ENCODE results near the gene CDC42BPA.

CDC42BPA gene

GRCh38 chr1:227213426-227213825 lies 104.9 kb downstream of the CDC42BPA start:
- no peak for DNase-seq

GRCh38 chr1:227212164-227212563 lies 106.1 kb downstream of the CDC42BPA start:
- DNase-seq = no peak

GRCh38 chr1:227210604-227211003 lies 107.7 kb downstream of the CDC42BPA start:
- no peak for DNase-seq

GRCh38 chr1:227197064-227197463 lies 121.2 kb downstream of the CDC42BPA start:
- no peak for DNase-seq

DNA sequence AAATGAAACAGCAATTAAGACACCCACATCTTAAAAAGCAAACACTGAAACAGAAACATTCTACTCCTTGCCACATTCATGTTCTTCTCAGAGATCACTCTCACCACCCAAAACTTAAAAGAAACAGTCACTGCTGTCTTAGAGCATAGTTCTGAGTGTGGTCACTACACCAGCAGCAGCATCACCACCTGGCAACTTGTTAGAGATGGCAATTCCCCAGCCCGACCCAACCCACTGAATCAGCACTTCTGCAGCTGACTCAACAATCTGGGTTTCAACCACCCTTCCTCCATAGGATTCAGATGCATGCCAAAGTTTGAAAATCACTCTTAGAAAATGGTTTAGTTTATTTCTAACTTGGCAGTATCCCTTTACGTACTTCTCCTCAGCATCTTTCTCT lies 126.1 kb downstream of the CDC42BPA start:
- DNase-seq = peak in 10 of 51 donors; percentile 1 to 54 (median 9)

DNA sequence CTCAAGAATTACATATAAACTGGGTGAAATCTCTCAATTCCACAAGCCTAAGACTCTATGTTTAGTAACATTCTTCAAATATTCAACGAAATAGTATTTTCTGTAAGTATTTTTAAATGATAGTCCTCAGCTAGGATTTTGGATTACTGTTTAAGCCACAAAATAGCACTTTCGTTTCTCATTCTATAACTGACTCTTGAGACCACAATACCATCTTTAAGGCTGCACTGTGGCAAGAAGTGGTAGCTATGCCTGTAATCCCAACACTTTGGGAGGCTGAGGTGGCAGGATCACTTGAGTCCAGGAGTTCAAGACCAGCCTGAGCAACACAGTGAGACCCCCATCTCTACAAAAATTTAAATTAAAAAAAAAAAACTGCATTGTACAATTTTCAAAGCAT lies 126.7 kb downstream of the CDC42BPA start:
- DNase-seq = no peak

- DNase-seq = no peak
Observed at GRCh38 chr1:227190321-227190720, 128.0 kb downstream of the CDC42BPA start.

- DNase-seq = no peak
Observed at GRCh38 chr1:227185291-227185690, 133.0 kb downstream of the CDC42BPA start.

DNA sequence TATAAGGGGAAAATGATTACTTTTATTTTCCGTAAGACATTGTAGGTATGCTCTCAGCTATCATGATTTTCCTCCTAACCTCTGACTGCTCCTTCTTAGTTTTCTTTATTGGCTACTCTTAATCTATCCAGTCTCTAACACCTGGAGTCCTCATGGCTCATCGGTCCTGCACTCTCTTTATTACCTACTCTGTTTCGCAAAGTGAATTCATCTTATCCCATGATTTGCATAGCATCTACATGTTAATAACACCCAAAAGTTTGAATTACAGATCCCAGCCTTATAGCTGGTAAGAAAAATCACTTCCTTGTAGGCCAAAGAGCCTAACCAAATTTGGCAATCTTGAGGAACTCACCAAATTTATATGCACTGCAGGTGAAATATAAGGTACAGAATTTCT lies 136.3 kb downstream of the CDC42BPA start:
- no peak for DNase-seq

- DNase-seq = no peak
Observed at GRCh38 chr1:227175611-227176010, 142.7 kb downstream of the CDC42BPA start.

- DNase-seq = no peak
Observed at GRCh38 chr1:227174164-227174563, 144.1 kb downstream of the CDC42BPA start.

GRCh38 chr1:227170361-227171166 lies 147.7 kb downstream of the CDC42BPA start:
- no peak for DNase-seq

DNA sequence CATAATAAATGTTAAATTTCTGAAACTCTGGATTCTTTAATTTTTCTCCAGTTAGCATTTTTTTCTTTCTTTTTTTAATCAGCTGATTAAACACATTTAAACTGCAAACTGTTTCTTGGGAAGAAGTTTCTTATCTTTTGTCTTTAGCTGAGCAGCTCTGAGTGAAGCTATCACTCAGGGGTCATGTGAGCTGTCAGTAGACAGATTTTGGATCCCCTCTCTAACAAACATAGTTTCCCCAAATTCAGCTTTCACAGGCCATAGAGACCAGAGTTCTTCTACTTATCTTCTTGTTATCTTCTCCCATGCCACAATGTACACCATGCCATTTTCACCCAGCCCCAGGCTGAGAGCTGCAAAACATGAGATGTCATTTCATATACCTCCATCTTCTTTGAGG lies 148.9 kb downstream of the CDC42BPA start:
- DNase-seq = no peak

DNA sequence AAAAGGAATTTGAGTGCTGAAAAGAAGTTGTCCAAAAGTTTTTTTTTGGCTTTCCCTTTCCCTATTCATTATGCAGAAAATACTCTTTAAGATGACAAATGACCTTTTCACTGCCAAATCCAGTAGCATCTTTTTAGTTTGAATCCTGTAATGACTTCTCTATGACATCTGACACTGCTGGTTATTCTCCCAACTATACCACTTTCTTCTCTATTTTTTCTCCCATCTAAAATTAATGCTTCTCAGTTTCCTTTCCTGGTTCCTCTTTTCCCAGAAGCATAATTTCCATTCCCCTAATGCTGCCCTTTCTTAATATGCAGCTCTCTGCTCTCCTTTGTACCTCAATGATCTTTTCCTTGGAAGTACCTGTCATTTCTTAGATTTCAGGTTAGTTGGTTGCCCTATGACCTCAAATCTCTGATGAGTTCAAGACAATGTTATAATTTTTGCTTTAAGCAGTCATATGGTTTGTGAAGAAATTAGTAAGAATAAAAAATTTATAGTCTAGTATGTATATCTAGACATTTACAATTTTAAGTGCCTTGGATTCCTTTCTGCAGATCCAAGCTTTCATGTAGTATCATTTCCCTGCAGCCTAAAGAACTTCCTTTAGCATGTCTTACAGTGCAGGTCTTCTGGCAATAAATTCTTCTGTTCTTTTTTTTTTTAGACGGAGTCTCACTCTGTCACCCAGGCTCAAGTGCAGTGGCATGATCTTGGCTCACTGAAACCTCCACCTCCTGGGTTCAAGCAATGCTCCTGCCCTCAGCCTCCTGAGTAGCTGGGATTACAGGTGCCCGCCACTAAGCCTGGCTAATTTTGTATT lies 150.8 kb downstream of the CDC42BPA start:
- no peak for DNase-seq

GRCh38 chr1:227166559-227166958 lies 151.7 kb downstream of the CDC42BPA start:
- DNase-seq = no peak

GRCh38 chr1:227161470-227161869 lies 156.8 kb downstream of the CDC42BPA start:
- DNase-seq = no peak

DNA sequence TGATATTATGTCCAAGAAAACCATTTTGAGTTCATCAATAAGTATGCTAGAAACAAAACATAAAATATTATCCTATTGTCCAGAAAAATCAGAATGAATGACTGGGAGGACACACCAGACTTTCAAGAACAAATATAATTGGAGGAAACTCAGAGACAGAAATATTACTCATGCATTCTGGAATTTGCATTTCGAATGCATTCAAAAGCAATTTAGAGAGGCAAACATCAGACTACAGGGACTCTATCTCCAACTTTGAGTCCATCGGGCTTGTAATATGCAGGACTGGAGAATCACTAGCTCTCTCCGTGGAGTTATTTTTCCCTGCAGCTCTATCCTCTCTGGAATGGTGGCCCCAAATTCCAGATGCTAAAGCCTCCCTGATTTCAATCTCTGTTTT lies 161.8 kb downstream of the CDC42BPA start:
- DNase-seq = no peak

- no peak for DNase-seq
Observed at GRCh38 chr1:227155688-227156087, 162.6 kb downstream of the CDC42BPA start.

DNA sequence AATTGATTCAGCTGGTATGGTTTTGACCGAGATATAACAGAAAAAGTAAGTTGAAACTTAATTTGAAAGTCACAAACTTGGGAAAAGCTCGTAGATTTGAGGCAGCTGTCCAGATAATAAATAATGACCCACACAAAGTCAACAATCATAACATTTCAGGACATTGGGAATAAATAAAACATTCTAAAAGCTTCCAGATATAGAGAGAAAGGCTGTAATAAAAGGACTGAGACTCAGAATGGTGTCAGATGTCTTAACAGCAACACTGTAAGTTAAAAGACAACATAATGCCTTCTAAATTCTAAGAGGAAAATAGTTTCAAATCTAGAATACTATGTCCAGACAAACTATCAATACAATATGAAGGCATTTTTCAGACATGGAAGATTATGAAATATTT lies 163.3 kb downstream of the CDC42BPA start:
- DNase-seq = no peak

- DNase-seq = no peak
Observed at GRCh38 chr1:227152525-227152924, 165.8 kb downstream of the CDC42BPA start.

DNA sequence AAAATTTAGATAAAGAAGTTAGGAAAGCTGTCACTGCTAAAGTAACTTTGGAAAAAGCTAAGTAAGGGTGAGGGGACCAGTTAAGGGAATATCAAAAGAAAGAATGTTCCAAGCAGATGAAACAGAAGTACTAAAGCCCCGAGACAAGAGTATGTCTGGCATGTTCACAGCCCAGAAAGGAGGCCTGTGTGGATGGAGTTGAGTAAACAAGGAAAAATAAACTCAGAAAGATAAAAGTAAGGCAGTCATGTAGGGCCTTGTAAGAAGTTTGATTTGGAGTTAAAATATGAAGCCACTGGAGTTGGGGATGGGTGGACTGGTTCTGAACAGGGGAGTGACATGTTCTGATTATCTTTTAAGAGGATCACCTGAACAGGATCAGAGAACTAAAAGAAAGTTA lies 177.9 kb downstream of the CDC42BPA start:
- no peak for DNase-seq

- no peak for DNase-seq
Observed at GRCh38 chr1:227136210-227136820, 182.0 kb downstream of the CDC42BPA start.
